Suprapubic skin (tissue), 3 donors: ENCODE data around the gene DDC.

Experiments used
- CTCF ChIP-seq, 2 donors: fragments of 200-600 bp in 1 of 2; fragments of 450-650 bp in 1 of 2; sonication (generic) in 1 of 2; IDR thresholded peaks; one replicate each; pipeline ENCODE4 v1.5.1; 2016 to 2019; ENCODE audit warnings: antibody characterized with exemption in 2 of 2, mild to moderate bottlenecking in 1 of 2, moderate library complexity in 1 of 2
- POLR2AphosphoS5 ChIP-seq, 3 donors: sonication (generic); formaldehyde crosslinking; IDR thresholded peaks; one replicate each; pipeline ENCODE4 v1.6.1; 2017; ENCODE audit warnings: antibody characterized with exemption in 3 of 3

GRCh38 chr7:50580057-50580456, 14.9 kb upstream of the DDC start:
- TF ChIP-seq CTCF (IDR thresholded peaks at IDR 0.05) (no peak), POLR2AphosphoS5 (IDR thresholded peaks at IDR 0.05) (no peak)
